GOT3 (cell line): ENCODE data around the gene PRR33.
"Not testable (repeated sequence)": the region's sequence is repeated elsewhere in the genome, so short reads cannot be mapped to it uniquely, and the experiment has no call there.

Experiments
- DNase-seq: peaks from one replicate; lab custom pipeline; 2025; ENCODE audit warnings: mixed read lengths; lab: John Stamatoyannopoulos, UW

PRR33 gene

DNA sequence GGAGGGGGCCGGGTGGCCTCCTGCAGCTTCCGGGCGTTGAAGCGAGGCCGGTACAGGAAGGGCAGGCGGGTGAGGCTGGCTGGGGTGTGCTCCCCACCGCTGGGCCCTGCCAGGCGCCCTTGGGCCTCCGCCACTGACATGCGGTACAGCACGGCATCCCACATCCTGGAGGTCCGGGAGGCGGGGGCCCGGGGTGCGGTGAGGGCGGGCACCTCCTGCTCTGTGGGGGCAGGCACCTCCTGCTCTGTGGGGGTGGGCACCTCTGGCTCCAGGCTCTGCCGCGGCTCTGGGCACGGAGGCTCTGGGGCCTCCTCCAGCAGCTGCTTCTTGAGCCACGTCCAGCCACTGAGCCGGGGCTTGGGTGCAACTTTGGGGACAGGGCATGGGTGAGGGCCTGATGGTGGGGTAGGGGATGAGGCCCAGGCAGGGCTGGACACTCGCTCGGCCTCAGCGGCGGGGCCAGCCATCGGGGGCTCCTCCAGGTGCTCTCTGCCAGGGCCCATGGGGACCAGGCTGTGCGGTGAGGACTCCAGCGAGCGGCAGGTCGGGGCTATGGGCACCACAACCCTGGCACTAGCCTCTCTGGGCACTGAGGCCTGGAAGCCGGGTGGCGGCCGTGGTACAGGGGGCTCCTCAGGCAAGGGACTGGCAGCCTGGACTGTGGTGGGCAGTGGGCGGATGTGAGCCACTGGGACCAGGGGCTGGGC, 2.3 kb downstream of the PRR33 start:
- DNase-seq, result no peak

DNA sequence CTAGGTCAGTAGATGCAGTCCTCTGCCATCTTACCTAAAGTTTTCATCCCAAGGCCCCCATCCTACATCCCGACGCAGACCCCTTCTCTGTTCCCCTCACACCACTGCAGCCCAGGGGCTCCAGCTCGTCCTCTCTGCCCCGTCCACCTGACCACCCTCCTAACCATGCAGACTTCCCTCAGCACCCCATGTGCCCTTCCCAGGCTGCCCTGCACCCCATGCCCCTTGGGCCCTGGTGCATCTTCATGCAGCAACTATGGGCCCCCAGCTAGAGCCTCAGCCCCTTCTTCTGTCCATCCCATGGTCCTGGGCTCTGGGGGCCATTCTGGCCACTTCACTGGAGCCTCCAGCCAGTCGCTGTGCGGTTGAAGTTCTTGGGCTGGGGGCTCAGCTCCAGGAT, 2.9 kb downstream of the PRR33 start:
- no peak for DNase-seq

DNA sequence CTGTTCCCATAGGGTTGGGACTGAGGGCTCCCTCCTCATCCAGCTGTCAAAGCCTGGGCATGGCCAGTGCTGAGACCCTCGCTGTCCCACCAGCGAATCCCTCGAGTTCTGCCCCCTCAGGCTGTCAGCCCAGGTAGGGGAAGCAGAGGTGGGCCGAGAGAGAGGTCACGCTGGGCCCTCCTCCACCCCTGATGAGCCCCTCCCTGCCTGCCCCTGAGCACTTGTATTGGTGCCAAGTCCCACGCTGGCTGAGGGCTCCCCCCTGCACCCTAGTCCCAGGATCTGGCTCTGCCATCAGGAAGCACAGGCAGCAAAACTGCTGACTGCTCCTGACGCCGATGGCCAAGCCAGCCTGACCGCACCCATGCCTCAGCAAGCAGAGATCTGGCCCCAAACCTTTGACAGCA, 3.3 kb downstream of the PRR33 start:
- no peak for DNase-seq

DNA sequence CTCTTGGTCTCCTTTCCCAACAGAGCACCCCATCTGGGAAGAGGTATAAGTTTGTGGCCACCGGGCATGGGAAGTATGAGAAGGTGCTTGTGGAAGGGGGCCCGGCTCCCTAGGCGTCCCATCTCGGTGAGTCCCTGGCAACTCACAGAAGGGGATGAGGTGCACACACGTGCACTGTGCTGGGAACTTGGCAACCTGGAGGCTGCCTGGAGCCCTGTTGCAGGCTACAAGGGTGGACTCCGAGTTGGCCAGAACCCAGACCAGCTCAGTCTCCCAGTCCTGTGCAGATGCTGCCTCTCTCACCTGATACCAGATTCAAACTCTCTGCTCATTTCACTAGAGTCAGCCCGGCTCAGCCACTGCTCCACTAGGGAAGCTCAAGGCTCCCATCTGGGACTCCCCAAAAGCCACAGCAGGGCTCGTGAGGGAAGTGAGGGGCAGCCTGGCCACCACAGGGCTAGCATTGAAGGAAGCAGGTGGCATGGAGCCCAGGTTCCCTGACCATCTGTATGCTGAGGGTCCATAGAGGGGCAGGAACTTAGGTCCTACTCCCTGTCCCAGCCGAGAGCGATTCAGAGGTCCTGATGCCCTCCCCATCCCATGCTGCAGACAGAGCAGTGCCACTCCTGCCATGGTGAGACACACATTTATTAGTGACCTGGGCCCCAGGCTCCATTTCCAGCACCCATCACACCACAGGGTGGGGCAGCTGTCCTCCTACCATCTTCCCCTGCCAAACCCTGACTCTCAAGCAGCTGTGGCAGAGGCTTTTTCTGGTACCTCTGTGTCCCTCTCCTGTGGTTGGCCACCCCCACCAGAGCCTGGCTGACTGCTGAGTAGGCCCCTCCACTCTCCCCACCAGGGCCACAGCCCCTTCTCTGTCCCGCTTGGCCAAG, 4.0 kb downstream of the PRR33 start:
- DNase-seq, result no peak

GRCh38 chr11:1886551-1886950, 5.1 kb downstream of the PRR33 start:
- not testable (repeated sequence) for DNase-seq

DNA sequence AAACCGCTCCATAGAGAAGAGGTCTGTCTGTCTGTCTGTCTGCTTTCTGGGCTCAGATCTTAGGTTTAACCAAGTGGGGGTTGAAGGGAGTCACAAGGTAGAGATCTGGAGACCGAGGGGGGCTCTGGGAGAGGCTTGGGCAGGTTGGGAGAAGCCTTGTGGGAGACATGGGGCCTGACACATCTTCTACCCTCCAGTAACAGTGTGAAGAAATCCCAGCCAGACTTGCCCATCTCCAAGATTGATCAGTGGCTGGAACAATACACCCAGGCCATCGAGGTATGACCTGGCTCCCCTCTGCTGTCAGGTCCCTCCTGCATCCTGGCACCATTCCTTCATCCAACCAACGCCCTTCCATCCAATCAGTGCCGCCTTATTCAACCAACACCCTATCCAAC, 7.4 kb downstream of the PRR33 start:
- DNase-seq, result no peak

- no peak for DNase-seq
These were observed 8.1 kb downstream of the PRR33 start for GRCh38 chr11:1883346-1884302.

- no peak for DNase-seq
These were observed 9.1 kb downstream of the PRR33 start for GRCh38 chr11:1882265-1883238.

- DNase-seq, result no peak
These were observed 10.0 kb downstream of the PRR33 start for GRCh38 chr11:1881442-1882264.

- no peak for DNase-seq
These were observed 10.8 kb downstream of the PRR33 start for GRCh38 chr11:1880746-1881441.

- DNase-seq, result no peak
These were observed 11.6 kb downstream of the PRR33 start for GRCh38 chr11:1879941-1880720.

- DNase-seq, result no peak
These were observed 12.3 kb downstream of the PRR33 start for GRCh38 chr11:1879342-1879940.

- no peak for DNase-seq
These were observed 13.3 kb downstream of the PRR33 start for GRCh38 chr11:1878137-1879031.

- DNase-seq, result no peak
These were observed 14.2 kb downstream of the PRR33 start for GRCh38 chr11:1877211-1878136.

- DNase-seq, result no peak
These were observed 15.2 kb downstream of the PRR33 start for GRCh38 chr11:1876361-1877063.
